ENCODE measurements around the gene UQCRC1.

Gene UQCRC1

DNA sequence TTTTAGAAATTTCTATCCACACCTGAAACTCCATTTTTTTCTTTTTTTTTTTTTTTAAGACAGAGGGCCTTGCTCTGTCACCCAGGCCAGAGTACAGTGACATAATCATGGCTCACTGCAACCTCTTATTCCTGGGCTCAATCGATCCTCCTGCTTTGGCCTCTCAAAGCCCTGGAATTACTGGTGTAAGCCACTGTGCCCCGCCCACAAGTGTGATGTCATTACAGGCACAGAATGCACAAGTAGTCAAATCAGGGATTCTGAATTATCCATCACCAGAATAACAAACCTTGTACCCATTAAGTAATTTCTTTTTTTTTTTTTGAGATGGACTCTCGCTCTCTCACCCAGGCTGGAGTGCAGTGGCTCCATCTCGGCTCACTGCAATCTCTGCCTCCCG is 1.9 kb downstream of the UQCRC1 start:
- no peak overlapping the region for H3K4me2 ChIP-seq (ENCODE audit: low read depth, low read length)
- no peaks in the 10 kb centered on the region for H4K20me1 ChIP-seq (ENCODE audit: insufficient read depth, low read length)
- peaks cover 31% of the 10 kb centered on the region for H3K79me2 ChIP-seq (ENCODE audit: low read length)
- no peaks in the 10 kb centered on the region for H3F3A ChIP-seq (ENCODE audit: insufficient read depth, low read length)
- H3K9me3 ChIP-seq (replicated peaks; ENCODE audit: insufficient read depth, low read length) = no peaks in the 10 kb centered on the region
- no peak overlapping the region for H3K9ac ChIP-seq (ENCODE audit: low read length)
- no peak for DNase-seq
- TF ChIP-seq EZH2 (optimal IDR thresholded peaks at IDR 0.05; ENCODE audit: low read depth, low read length) = no peak
- TF ChIP-seq, protein P1, sequence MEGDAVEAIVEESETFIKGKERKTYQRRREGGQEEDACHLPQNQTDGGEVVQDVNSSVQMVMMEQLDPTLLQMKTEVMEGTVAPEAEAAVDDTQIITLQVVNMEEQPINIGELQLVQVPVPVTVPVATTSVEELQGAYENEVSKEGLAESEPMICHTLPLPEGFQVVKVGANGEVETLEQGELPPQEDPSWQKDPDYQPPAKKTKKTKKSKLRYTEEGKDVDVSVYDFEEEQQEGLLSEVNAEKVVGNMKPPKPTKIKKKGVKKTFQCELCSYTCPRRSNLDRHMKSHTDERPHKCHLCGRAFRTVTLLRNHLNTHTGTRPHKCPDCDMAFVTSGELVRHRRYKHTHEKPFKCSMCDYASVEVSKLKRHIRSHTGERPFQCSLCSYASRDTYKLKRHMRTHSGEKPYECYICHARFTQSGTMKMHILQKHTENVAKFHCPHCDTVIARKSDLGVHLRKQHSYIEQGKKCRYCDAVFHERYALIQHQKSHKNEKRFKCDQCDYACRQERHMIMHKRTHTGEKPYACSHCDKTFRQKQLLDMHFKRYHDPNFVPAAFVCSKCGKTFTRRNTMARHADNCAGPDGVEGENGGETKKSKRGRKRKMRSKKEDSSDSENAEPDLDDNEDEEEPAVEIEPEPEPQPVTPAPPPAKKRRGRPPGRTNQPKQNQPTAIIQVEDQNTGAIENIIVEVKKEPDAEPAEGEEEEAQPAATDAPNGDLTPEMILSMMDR (IDR thresholded peaks at IDR 0.05; ENCODE audit: low read length) = no peak
- no peak for TF ChIP-seq EZH2phosphoT487 (IDR thresholded peaks at IDR 0.05; ENCODE audit: low read length)
- no peak overlapping the region for H3K4me3 ChIP-seq (ENCODE audit: low read length)
- H2AFZ ChIP-seq (ENCODE audit: low read length) = no peak overlapping the region
- H3K9me2 ChIP-seq (replicated peaks; ENCODE audit: insufficient read depth, low read length) = no peaks in the 10 kb centered on the region
- H3K4me1 ChIP-seq (ENCODE audit: low read length) = peaks cover 7% of the 10 kb centered on the region; the same call in 1 of the 2 replicates
- H3K36me3 ChIP-seq (replicated peaks; ENCODE audit: insufficient read depth, low read length) = no peaks in the 10 kb centered on the region; the same call in 1 of the 2 replicates
- no peak overlapping the region for H3K27ac ChIP-seq (ENCODE audit: low read length)
- no peaks in the 10 kb centered on the region for H3K27me3 ChIP-seq (replicated peaks; ENCODE audit: insufficient read depth, low read length)

DNA sequence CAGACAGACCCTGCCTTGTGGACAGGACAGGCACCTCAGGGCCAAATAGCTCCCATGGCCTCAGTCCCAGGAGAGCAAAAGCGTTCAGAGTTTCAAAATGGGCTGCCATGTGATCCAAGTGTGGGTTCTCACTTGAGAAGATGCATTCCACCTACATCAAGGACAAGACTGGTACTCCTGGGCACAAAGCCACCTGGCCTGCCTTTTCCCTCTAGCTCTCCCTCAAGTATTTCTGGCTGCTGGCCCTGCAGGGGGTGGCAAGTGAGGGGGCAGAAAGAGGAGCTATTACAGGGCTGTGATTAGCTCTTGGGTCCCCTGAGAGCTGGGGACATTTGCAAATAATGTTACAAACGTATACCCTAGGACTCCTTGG is 7.8 kb downstream of the UQCRC1 start:
- H3K4me2 ChIP-seq (ENCODE audit: low read depth, low read length) = no peak overlapping the region
- no peak for DNase-seq
- no peaks in the 10 kb centered on the region for H3K9me3 ChIP-seq (replicated peaks; ENCODE audit: insufficient read depth, low read length)
- H3K36me3 ChIP-seq (replicated peaks; ENCODE audit: insufficient read depth, low read length) = no peaks in the 10 kb centered on the region; the same call in 1 of the 2 replicates
- TF ChIP-seq, protein P1 (IDR thresholded peaks at IDR 0.05; ENCODE audit: low read length) = no peak
- TF ChIP-seq EZH2phosphoT487 (IDR thresholded peaks at IDR 0.05; ENCODE audit: low read length) = no peak
- no peak for TF ChIP-seq EZH2 (optimal IDR thresholded peaks at IDR 0.05; ENCODE audit: low read depth, low read length)
- H2AFZ ChIP-seq (ENCODE audit: low read length) = no peak overlapping the region
- no peaks in the 10 kb centered on the region for H3K27me3 ChIP-seq (replicated peaks; ENCODE audit: insufficient read depth, low read length)
- no peaks in the 10 kb centered on the region for H4K20me1 ChIP-seq (ENCODE audit: insufficient read depth, low read length)
- H3K4me3 ChIP-seq (ENCODE audit: low read length) = no peak overlapping the region
- H3K9ac ChIP-seq (ENCODE audit: low read length) = no peak overlapping the region
- no peaks in the 10 kb centered on the region for H3K4me1 ChIP-seq (ENCODE audit: low read length)
- no peak overlapping the region for H3K27ac ChIP-seq (ENCODE audit: low read length)
- H3K9me2 ChIP-seq (replicated peaks; ENCODE audit: insufficient read depth, low read length) = no peaks in the 10 kb centered on the region
- no peaks in the 10 kb centered on the region for H3F3A ChIP-seq (ENCODE audit: insufficient read depth, low read length)
- peaks cover 10% of the 10 kb centered on the region; the same call in 1 of the 2 replicates for H3K79me2 ChIP-seq (ENCODE audit: low read length)

DNA sequence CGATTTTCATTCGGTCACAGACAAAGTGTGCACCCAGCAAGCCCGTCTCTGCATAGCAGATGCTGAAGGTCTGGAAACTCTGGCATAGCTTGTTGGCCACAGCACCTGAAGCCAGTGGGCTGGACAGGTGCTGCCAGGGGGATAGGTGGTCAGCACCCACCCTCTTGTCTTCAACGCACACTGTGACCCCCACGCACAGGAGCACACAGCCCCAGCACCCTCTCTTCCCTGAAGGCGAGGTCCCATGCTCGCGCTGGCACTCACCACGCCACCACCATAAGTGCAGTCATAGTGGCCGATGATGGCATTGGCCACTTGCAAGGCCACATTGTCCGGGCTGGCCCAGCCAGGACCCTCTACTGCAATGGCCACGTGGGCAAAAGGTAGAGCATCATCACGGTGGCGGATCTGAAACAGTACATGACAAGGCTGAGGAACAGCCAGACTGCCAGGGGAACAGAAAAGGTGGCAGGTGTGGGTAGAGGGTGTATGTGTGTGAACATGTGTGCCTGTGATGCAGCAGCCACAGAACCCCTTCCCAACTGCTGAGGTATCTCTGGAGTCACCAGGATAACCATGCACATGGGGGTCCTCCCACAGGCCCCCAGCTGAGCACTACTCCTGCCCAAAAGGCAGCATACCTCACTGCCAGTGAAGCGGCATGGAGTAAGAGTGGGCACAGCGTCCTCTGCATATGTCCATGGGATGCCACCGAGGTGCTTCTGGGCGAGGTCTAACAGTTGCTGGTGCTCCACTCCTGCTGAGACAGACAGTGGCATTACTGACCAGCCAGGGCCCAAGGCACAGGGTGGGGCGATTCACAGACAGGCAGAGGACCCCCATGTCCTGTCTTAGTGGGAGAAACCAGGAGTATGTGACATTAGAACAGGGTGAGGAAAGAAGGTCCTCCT is 8.5 kb downstream of the UQCRC1 start:
- no peak overlapping the region for H3K9ac ChIP-seq (ENCODE audit: low read length)
- no peaks in the 10 kb centered on the region for H3K9me3 ChIP-seq (replicated peaks; ENCODE audit: insufficient read depth, low read length)
- H3K79me2 ChIP-seq (ENCODE audit: low read length) = peaks cover 9% of the 10 kb centered on the region; the same call in 1 of the 2 replicates
- H3F3A ChIP-seq (ENCODE audit: insufficient read depth, low read length) = no peaks in the 10 kb centered on the region
- no peak overlapping the region for H3K27ac ChIP-seq (ENCODE audit: low read length)
- TF ChIP-seq EZH2phosphoT487 (IDR thresholded peaks at IDR 0.05; ENCODE audit: low read length) = no peak
- TF ChIP-seq EZH2 (optimal IDR thresholded peaks at IDR 0.05; ENCODE audit: low read depth, low read length) = no peak
- TF ChIP-seq, protein P1 (IDR thresholded peaks at IDR 0.05; ENCODE audit: low read length) = no peak
- no peak for DNase-seq
- no peak overlapping the region for H3K4me3 ChIP-seq (ENCODE audit: low read length)
- H2AFZ ChIP-seq (ENCODE audit: low read length) = no peak overlapping the region
- no peak overlapping the region for H3K4me2 ChIP-seq (ENCODE audit: low read depth, low read length)
- no peaks in the 10 kb centered on the region for H4K20me1 ChIP-seq (ENCODE audit: insufficient read depth, low read length)
- H3K27me3 ChIP-seq (replicated peaks; ENCODE audit: insufficient read depth, low read length) = no peaks in the 10 kb centered on the region
- H3K9me2 ChIP-seq (replicated peaks; ENCODE audit: insufficient read depth, low read length) = no peaks in the 10 kb centered on the region
- H3K4me1 ChIP-seq (ENCODE audit: low read length) = no peaks in the 10 kb centered on the region
- H3K36me3 ChIP-seq (replicated peaks; ENCODE audit: insufficient read depth, low read length) = no peaks in the 10 kb centered on the region; the same call in 1 of the 2 replicates
